Suprapubic skin (tissue), 4 donors: ENCODE measurements around the gene VTI1A. TPM values are rescaled to one million over a fixed set of nuclear protein-coding genes. Genes with fewer than 3 reads are reported as not detected.

Source experiments
- DNase-seq, 2 donors: peaks; one replicate each; pipeline ENCODE4 v3.0.0-alpha.2; 2019; ENCODE audit warnings: low spot score in 2 of 2
- H3K27ac ChIP-seq: fragments of 200-600 bp; sonication (generic); one replicate; pipeline ENCODE4 v1.5.1; 2019
- H3K27me3 ChIP-seq: fragments of 200-600 bp; sonication (generic); one replicate; pipeline ENCODE4 v1.5.1; 2019
- H3K36me3 ChIP-seq: fragments of 200-600 bp; sonication (generic); one replicate; pipeline ENCODE4 v1.5.1; 2019
- H3K4me1 ChIP-seq: fragments of 200-600 bp; sonication (generic); one replicate; pipeline ENCODE4 v1.5.1; 2019
- H3K4me3 ChIP-seq: fragments of 200-600 bp; sonication (generic); one replicate; pipeline ENCODE4 v1.5.1; 2019; ENCODE audit warnings: mild to moderate bottlenecking
- H3K9me3 ChIP-seq: fragments of 200-600 bp; sonication (generic); one replicate; pipeline ENCODE4 v1.5.1; 2019
- EP300 ChIP-seq: sonication (generic); formaldehyde crosslinking; IDR thresholded peaks from one replicate; pipeline ENCODE4 v1.6.1; 2017; ENCODE audit warnings: antibody characterized with exemption
- POLR2A ChIP-seq, 2 donors: fragments of 450-650 bp; IDR thresholded peaks; one replicate each; pipeline ENCODE4 v1.6.1; 2017; ENCODE audit warnings: antibody characterized with exemption in 2 of 2, mild to moderate bottlenecking in 2 of 2, moderate library complexity in 2 of 2
- POLR2AphosphoS5 ChIP-seq, 3 donors: sonication (generic); formaldehyde crosslinking; IDR thresholded peaks; one replicate each; pipeline ENCODE4 v1.6.1; 2017; ENCODE audit warnings: antibody characterized with exemption in 3 of 3
- WGBS: methylation state at CpG from one replicate; pipeline ENCODE4 v1.1.5; 2018; 5-methylcytosine and 5-hydroxymethylcytosine counted together
- total RNA-seq, 4 donors: library from RNA; depleted of rRNA; stranded (reverse); fragments of >200 nt; gene quantifications; one replicate each; pipeline ENCODE4 v1.1.0, GENCODE V29; 2016
- TF ChIP-seq, protein P1 (sequence below), 2 donors: fragments of 200-600 bp in 1 of 2; fragments of 450-650 bp in 1 of 2; sonication (generic) in 1 of 2; IDR thresholded peaks; one replicate each; pipeline ENCODE4 v1.5.1; 2016 to 2019; ENCODE audit warnings: antibody characterized with exemption in 2 of 2, mild to moderate bottlenecking in 1 of 2, moderate library complexity in 1 of 2

VTI1A gene
- total RNA-seq, 4 donors from 2014 or later = 43.0 to 81.0 (median 49.2) TPM

DNA sequence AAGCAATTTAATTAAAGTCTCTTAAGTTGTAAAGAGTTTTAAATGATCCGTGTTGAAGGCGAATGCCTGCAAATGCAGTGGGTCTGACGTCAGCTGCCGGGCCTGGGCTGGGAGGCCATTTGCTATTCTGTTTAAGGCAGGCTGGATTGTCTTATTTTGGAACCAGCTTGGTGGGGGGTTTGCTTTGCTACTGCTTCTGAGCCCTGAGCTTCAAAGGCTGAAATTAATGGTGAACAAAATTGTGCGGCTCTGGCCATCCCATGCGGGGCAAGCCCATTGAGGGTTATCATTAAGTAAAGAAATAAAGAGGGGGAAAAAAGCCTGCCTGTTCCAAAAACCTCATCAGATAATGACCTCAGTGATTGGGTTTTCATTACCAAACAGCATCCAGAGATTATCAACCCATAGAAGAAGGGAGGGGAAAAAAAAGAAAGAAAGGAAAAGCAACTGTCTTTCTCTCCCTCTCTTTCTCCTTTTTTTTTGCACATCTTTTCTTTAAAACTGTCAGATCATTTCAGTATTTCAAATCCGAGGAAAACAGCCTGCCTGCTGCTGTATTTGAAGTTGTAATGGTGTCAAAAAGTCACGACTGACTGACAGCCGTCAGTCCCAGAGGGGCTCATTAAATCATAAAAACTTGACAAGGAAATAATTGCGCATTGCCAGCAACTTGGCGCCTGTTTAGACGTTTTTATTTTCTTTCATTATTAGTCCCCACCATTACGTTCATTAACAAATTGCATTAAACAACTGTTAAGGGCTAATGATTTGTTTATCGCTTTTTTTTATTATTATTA is 371.2 kb downstream of the VTI1A start:
- no peak for DNase-seq
- 92% methylated on average over 14 of the region's 14 CpGs for WGBS

DNA sequence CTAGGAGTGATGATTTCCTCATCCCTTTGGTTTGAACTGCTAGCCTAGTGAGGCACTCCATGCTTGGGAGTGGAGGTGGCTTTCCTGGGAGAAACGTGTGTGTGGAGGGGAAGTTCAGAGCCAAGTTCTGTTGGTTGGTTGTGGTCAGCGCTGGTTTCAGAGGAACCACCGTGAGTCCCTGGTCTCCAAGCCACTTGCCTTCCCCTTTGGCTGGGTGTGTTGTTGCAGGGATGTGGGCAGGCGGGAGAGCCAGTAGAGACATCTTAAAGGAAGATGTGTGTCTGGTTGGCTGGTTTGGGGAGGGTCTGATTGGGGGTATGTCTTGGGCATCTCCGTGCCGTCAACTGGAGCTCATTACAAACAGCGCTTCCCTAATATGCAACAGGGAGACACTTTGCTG is 372.2 kb downstream of the VTI1A start:
- WGBS = 92% methylated on average over 7 of the region's 7 CpGs
- H3K4me1 ChIP-seq = no peaks in the 10 kb centered on the region
- no peak overlapping the region for H3K4me3 ChIP-seq
- TF ChIP-seq, protein P1, sequence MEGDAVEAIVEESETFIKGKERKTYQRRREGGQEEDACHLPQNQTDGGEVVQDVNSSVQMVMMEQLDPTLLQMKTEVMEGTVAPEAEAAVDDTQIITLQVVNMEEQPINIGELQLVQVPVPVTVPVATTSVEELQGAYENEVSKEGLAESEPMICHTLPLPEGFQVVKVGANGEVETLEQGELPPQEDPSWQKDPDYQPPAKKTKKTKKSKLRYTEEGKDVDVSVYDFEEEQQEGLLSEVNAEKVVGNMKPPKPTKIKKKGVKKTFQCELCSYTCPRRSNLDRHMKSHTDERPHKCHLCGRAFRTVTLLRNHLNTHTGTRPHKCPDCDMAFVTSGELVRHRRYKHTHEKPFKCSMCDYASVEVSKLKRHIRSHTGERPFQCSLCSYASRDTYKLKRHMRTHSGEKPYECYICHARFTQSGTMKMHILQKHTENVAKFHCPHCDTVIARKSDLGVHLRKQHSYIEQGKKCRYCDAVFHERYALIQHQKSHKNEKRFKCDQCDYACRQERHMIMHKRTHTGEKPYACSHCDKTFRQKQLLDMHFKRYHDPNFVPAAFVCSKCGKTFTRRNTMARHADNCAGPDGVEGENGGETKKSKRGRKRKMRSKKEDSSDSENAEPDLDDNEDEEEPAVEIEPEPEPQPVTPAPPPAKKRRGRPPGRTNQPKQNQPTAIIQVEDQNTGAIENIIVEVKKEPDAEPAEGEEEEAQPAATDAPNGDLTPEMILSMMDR (IDR thresholded peaks at IDR 0.05) = no peak
- TF ChIP-seq EP300 (no peak), POLR2AphosphoS5 (IDR thresholded peaks at IDR 0.05) (no peak), POLR2A (IDR thresholded peaks at IDR 0.05) (no peak)
- DNase-seq = no peak
- no peaks in the 10 kb centered on the region for H3K27me3 ChIP-seq
- H3K27ac ChIP-seq = no peak overlapping the region
- no peaks in the 10 kb centered on the region for H3K9me3 ChIP-seq
- H3K36me3 ChIP-seq = no peaks in the 10 kb centered on the region

More for the DNA sequence above, 371.2 kb downstream of the VTI1A start:
- H3K36me3 ChIP-seq = no peaks in the 10 kb centered on the region
- H3K27me3 ChIP-seq = no peaks in the 10 kb centered on the region
- no peaks in the 10 kb centered on the region for H3K4me1 ChIP-seq
- H3K9me3 ChIP-seq = no peaks in the 10 kb centered on the region
- H3K4me3 ChIP-seq = no peak overlapping the region
- H3K27ac ChIP-seq = no peak overlapping the region
- TF ChIP-seq EP300 = no peak
- TF ChIP-seq, protein P1 (IDR thresholded peaks at IDR 0.05) = no peak
- TF ChIP-seq POLR2AphosphoS5 (IDR thresholded peaks at IDR 0.05) = no peak
- no peak for TF ChIP-seq POLR2A (IDR thresholded peaks at IDR 0.05)

DNA sequence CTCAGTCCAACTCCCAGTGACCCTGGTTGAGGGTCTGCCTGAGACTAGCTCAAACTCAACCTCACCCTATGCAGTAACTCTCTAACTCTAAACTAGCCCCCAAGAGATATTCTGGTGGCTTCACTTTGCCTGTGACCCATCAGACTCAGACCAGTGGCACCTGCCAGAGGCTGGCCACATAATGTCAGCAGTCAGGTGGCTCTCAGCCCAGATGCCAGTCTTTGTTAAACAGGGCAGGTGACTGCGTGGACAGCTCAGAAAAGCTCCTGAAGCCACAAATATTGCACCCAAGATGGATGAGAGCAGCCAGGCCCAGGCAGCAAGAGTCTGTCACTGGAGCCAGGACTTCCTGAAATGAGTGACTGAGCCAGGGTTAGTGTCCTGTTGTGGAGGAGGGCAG is 373.3 kb downstream of the VTI1A start:
- Histone ChIP-seq H3K36me3 (no peaks in the 10 kb centered on the region), H3K27me3 (no peaks in the 10 kb centered on the region), H3K9me3 (no peaks in the 10 kb centered on the region), H3K4me3 (no peak overlapping the region), H3K4me1 (peaks cover 2% of the 10 kb centered on the region), H3K27ac (no peak overlapping the region)
- DNase-seq = no peak
- no peak for TF ChIP-seq POLR2A (IDR thresholded peaks at IDR 0.05)
- no peak for TF ChIP-seq EP300
- TF ChIP-seq, protein P1 (IDR thresholded peaks at IDR 0.05) = no peak
- no peak for TF ChIP-seq POLR2AphosphoS5 (IDR thresholded peaks at IDR 0.05)
- 80% methylated on average over 1 of the region's 1 CpG for WGBS

DNA sequence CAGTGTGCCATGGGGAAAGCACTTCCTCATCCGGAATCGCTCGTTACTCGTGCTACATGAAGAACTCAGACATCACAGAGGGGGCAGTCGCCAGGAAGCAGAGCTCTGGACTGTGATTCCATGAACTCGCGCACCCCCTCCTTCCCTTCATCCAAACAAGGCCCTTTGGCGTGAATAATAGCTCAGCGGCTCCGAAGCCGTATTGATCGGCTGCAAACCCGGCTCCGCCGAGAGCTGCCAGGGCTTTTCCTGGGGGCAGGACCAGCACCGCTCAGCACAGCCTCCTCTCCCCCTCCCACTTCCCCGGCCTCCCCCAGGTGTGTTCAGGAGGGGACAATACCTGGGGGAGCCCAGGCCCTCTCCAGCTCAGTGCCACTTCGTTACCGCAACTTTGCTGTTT is 374.0 kb downstream of the VTI1A start:
- Histone ChIP-seq H3K36me3 (no peaks in the 10 kb centered on the region), H3K27ac (no peak overlapping the region), H3K4me3 (no peak overlapping the region), H3K27me3 (no peaks in the 10 kb centered on the region), H3K9me3 (no peaks in the 10 kb centered on the region), H3K4me1 (peaks cover 7% of the 10 kb centered on the region)
- TF ChIP-seq POLR2AphosphoS5 (IDR thresholded peaks at IDR 0.05) = no peak
- TF ChIP-seq, protein P1 (IDR thresholded peaks at IDR 0.05) = no peak
- no peak for TF ChIP-seq EP300
- TF ChIP-seq POLR2A (IDR thresholded peaks at IDR 0.05) = no peak
- WGBS = 96% methylated on average over 19 of the region's 19 CpGs
- peak in 1 of 2 donors; percentile 49 for DNase-seq

DNA sequence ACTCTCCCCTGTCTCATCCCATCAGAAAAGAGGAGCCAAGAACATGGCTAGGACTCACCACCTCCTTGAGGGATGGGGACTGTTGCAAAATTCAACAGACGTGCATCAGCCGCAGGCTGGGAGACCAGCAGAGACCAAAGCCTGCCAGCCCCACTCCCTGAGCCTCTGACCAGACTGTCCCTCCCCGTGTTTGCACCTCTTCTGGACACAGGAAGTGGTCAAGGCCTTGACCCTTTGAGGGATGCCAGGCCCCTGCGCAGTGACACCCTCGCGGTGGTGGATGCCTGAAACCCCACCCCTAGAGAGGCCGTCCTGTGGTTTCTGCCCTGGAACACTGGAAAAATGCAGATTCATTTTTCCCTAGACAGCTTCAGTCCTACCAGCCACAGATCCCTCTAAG is 374.6 kb downstream of the VTI1A start:
- Histone ChIP-seq H3K36me3 (no peaks in the 10 kb centered on the region), H3K4me3 (no peak overlapping the region), H3K9me3 (no peaks in the 10 kb centered on the region), H3K27me3 (no peaks in the 10 kb centered on the region), H3K27ac (no peak overlapping the region), H3K4me1 (peaks cover 13% of the 10 kb centered on the region)
- DNase-seq = no peak
- TF ChIP-seq POLR2AphosphoS5 (IDR thresholded peaks at IDR 0.05) = no peak
- TF ChIP-seq, protein P1 (IDR thresholded peaks at IDR 0.05) = no peak
- no peak for TF ChIP-seq POLR2A (IDR thresholded peaks at IDR 0.05)
- no peak for TF ChIP-seq EP300
- WGBS = 90% methylated on average over 4 of the region's 7 CpGs
